Inferior parietal cortex (tissue), 1 donor: ENCODE measurements around the gene P2RY10.
A peak's percentile ranks its signal among the peaks of the same experiment; 100 is the strongest.
"Not testable (repeated sequence)": the region's sequence is repeated elsewhere in the genome, so short reads cannot be mapped to it uniquely, and the experiment has no call there.

Experiments used
- DNase-seq: peaks from one replicate; pipeline ENCODE4 v3.0.0-alpha.2; 2016; ENCODE audit errors: extremely low spot score

P2RY10 gene, protein sequence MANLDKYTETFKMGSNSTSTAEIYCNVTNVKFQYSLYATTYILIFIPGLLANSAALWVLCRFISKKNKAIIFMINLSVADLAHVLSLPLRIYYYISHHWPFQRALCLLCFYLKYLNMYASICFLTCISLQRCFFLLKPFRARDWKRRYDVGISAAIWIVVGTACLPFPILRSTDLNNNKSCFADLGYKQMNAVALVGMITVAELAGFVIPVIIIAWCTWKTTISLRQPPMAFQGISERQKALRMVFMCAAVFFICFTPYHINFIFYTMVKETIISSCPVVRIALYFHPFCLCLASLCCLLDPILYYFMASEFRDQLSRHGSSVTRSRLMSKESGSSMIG

GRCh38 chrX:78945186-78945912 is at the start of gene P2RY10:
Gene P2RY10 (plus strand): TSS chrX:78945391. CDS start chrX:78960521, 15,130 bp downstream.
- DNase-seq = no peak

DNA sequence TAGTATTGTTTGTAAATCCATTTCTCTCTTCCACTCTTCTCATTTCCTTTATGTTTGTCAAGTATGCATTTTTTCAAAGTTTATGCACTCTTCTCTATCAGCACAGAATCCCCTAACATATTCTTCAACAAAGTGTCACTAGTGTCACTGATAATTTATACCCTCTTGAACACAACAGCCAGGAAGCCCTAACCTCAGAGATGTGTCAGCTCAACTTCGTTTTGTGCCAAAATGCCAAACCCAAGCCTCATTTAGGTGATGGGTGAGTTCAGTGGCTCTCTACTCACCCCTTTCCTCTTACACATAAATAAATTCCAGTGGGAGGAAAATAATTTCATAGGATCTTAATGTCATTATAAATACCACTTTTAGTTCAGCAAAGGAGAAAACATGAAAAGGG is 22.4 kb upstream of the P2RY10 start:
- no peak for DNase-seq

GRCh38 chrX:78923198-78924015 is 21.8 kb upstream of the P2RY10 start:
- no peak for DNase-seq

DNA sequence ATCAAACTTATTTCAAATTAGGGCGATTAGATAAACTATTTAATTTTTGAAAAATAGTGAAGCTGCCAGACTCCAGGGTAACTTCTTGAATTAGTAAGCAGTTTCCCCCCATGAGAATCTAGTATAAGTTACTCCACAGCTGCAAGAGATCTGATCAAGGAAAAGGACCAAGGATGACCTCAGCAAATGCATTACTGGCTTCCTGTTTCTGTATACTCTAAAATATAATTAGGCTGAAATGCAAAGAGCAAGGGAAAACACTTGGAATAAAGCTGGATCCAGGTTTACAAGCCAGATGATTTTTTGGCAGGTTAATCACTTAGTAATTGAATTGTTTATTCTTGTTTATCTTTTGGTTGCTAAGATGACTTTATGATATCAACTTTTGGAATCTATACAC is 13.4 kb upstream of the P2RY10 start:
- DNase-seq = no peak

- DNase-seq = no peak
Measured at GRCh38 chrX:78934866-78935265, 10.3 kb upstream of the P2RY10 start.

GRCh38 chrX:78944351-78944750 is 840 bp upstream of the P2RY10 start:
- no peak for DNase-seq

DNA sequence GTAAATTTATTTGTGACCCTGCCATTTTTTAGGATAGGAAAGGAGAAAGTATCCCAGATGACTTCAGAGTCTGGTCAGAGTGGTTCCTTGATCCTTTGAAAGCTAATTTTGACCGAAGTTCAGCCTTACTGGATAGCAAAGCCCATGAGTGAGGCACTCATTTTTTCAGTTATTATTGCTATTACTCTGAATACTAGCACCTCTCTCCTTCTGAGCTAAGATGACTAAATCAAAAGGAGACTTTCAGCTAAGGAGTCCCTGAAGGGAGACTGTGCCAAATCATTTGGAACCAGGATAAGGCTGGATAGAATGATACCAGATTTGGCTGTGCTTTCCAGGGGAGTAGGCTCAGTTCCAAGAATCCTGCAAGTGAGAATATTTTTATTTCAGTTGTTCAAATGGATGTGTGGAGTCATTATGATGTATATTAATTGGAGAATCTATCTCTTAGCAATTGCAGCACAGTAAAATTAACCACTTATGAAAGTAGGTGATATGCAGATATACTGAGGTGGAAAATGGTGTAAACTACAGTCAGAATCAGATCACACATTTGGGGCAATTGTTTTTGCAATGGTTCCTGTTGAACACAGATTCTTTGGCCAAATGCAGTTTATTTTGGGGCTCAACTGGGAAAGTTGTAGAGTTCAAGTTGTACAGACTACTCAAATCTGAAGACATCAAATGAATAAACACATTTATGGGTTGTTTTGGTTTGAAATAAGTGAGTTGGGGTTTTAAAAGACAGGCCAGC is 1.2 kb downstream of the P2RY10 start:
- DNase-seq = no peak

GRCh38 chrX:78950009-78950835 is 5.0 kb downstream of the P2RY10 start:
- no peak for DNase-seq

- DNase-seq = peak; percentile 1
Measured at GRCh38 chrX:78957049-78957767, 12.0 kb downstream of the P2RY10 start.

DNA sequence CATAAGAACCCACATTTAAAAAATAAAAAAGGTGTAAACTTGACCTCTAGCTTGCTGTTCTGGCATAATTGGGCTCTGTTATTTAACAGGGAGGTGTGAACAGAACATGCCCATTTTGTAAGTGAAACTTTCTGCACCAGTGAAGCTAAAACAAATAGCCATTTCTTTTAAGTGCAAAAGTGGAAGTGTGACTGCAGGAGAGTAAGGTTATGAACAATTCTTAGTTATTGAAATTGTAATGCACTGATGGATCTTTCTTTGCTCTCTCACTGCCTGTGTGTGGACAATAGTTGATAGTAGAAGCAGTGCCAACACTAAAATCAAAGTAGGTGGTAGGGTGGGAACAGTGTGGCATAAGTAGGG is 12.6 kb downstream of the P2RY10 start:
- DNase-seq = no peak

DNA sequence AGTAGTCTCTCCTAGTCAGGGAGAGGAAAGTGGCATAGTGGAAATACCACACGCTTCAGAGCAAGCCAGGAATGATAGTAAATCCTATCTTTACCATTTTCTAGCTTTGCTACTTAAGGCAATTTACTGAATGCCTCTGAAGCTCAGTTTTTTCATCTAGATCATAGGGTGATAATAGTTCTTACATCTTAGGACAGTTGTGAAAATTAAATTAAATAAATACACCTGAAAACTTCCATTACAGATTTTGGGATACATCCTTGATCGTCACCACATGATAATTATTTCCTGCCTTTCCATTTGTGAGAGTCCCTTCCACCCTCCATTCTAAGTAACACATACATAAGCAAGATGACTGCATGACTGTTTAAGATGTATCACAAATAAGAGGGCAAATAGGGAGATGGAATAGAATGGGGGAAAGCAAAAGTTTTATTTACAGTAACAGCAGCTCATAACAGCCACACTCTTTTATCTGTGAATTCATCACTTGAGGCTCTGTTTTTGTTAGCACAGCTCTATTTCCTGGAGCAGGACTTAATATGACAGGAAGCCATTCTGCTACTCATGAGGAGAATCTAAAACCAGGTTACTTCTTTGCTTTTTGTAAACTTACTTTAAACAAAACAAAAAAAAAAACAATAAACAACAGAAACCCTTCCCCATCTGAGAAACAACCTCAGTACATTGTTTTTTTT is 13.4 kb downstream of the P2RY10 start:
- no peak for DNase-seq

DNA sequence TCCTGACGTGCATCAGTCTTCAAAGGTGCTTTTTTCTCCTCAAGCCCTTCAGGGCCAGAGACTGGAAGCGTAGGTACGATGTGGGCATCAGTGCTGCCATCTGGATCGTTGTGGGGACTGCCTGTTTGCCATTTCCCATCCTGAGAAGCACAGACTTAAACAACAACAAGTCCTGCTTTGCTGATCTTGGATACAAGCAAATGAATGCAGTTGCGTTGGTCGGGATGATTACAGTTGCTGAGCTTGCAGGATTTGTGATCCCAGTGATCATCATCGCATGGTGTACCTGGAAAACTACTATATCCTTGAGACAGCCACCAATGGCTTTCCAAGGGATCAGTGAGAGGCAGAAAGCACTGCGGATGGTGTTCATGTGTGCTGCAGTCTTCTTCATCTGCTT is 15.7 kb downstream of the P2RY10 start:
- DNase-seq = no peak

DNA sequence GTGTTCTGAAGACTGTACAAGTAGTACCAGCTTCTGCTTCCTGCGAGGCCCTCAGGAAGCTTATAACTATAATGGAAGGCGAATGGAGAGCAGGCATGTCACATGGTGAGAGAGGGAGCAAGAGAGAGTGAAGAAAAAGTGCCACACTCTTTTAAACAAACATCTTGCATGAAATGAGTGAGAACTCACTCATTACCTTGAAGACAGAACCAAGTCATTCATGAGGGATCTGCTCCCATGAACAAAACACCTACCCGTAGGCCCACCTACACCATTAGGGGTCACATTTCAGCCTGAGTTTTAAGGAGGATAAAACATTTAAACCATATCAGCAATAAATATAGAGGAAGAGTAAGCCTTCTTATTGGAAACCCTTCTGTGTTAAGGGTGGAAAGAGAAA is 19.4 kb downstream of the P2RY10 start:
- DNase-seq = no peak

GRCh38 chrX:78979789-78980464 is 34.7 kb downstream of the P2RY10 start:
- DNase-seq = no peak

DNA sequence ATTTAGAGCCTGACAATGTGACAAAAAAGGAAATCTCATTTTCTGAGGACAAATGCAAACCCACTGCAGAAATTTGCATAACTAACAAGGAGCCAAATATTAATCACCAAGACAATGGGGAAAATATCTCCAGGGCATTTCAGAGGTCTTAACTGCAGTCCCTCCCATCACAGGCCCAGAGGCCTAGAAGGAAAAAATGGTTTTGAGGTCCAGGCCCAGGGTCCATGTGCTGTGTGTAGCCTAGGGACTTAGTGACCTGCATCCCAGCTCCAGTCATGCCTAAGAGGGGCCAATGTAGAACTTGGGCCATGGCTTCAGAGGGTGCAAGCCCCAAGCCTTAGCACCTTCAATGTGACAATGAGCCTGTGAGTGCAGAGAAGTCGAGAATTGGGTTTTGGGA is 44.2 kb downstream of the P2RY10 start:
- no peak for DNase-seq

DNA sequence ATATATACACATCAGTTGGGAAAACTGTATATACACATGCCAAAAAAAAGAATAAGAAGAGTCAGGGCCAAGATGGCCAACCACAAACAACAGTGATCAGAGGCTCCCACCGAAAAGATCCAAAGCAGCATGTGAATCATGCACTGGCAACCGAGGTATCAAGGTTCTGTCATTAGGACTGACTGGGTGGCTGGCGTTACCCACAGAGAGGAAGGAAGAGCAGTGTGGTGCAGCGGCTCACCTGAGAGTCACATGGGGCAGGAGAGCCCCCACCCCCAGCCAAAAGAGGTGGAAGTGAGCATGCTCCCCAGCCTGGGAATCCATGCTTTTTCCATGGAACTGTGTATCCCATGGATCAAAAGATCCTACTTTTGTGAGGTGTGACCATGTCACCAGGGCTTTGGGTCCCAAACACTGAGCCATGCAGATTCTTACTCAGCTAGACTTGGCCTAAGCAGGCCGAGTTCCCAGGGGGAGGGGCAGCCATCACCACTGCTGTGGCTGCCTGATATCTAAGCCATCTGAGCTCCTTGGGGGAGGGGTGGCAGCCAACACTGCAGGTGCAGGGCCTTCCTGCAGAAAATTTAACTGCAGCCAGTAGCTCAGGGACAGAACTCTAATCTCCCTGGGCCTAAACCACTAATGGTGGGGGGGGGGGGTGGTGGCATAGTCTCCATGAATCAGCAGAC is 52.8 kb downstream of the P2RY10 start:
- DNase-seq = no peak

- not testable (repeated sequence) for DNase-seq
Measured at GRCh38 chrX:79007540-79007939, 62.3 kb downstream of the P2RY10 start.
